Tibial artery (tissue), 4 donors: ENCODE results near the gene LRRC27.
"Not testable (repeated sequence)": the region's sequence is repeated elsewhere in the genome, so short reads cannot be mapped to it uniquely, and the experiment has no call there.

Experiments used
- DNase-seq, 2 donors: peaks; one replicate each; pipeline ENCODE4 v3.0.0-alpha.2; 2019
- H3K27ac ChIP-seq, 2 donors: fragments of 200-600 bp; sonication (generic) in 1 of 2; 1 replicate in 1 of 2; 2 replicates in 1 of 2; pipeline ENCODE4 v1.5.1; 2018 to 2019; ENCODE audit warnings: mild to moderate bottlenecking in 1 of 2
- H3K27me3 ChIP-seq, 2 donors: fragments of 200-600 bp; sonication (generic) in 1 of 2; one replicate each; pipeline versions ENCODE4 v1.5.1 to v1.6.0; 2016 to 2019
- H3K36me3 ChIP-seq, 3 donors: fragments of 200-600 bp; sonication (generic) in 2 of 3; one replicate each; pipeline ENCODE4 v1.5.1; 2016 to 2019; ENCODE audit warnings: mild to moderate bottlenecking in 2 of 3
- H3K4me1 ChIP-seq, 4 donors: fragments of 200-600 bp; sonication (generic) in 2 of 4; 1 replicate in 3 of 4; 2 replicates in 1 of 4; pipeline ENCODE4 v1.5.1; 2016 to 2019
- H3K4me3 ChIP-seq, 2 donors: fragments of 200-600 bp; sonication (generic) in 1 of 2; 1 replicate in 1 of 2; 2 replicates in 1 of 2; pipeline ENCODE4 v1.5.1; 2018 to 2019; ENCODE audit warnings: mild to moderate bottlenecking in 2 of 2
- H3K9me3 ChIP-seq, 3 donors: fragments of 200-600 bp; sonication (generic) in 1 of 3; one replicate each; pipeline ENCODE4 v1.5.1; 2016 to 2019
- CTCF ChIP-seq, 2 experiments: fragments of 200-600 bp in 1 of 2; fragments of 450-650 bp in 1 of 2; IDR thresholded peaks; one replicate each; pipeline ENCODE4 v1.5.1; 2017 to 2019; ENCODE audit warnings: antibody characterized with exemption in 2 of 2, mild to moderate bottlenecking in 1 of 2, moderate library complexity in 1 of 2
- intact Hi-C: fragments of 100-400 bp; cut with DNase I; formaldehyde crosslinking; loops from one replicate; pipeline ENCODE4 v1.15.0; 2023; ENCODE audit warnings: low total_unique reads

Gene LRRC27

DNA sequence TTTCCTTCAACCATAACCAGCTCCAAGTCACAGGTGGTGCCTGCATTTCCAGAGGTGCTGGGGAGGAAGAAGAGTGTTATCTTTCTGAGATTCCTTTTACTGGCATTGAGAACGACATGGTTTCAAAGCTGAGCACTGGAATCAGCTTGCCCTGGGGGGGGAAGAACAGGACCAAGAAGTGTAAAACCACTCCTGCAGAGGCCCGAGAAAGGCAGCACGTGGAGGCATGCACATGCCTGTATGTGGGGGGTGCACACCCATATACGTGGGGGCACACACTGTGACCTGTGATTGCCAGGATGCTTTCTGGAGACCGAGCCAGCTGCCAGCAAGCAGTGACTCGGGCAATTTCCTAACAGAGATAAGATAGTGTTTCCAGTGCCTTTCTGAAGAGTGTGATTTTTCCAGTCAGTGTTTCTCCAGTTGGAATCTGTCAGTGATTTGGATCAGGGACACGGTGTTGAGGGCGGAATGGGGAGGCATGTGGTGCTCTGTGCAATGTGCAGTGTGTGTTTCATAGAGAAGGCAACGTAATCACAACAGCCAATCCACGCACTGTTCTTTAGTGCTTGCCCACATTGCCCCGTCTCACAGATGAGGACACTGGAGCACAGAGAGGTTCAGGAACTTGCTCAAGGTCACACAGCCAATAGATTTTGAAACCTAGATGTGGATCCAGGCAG, 4.2 kb downstream of the LRRC27 start:
- TF ChIP-seq CTCF (IDR thresholded peaks at IDR 0.05), result no peak
- Histone ChIP-seq H3K9me3 (no peaks in the 10 kb centered on the region), H3K27me3 (no peaks in the 10 kb centered on the region), H3K4me1 (peaks cover 0 to 11% (median 10%) of the 10 kb centered on the region in 4 donors), H3K36me3 (peaks cover 0 to 22% (median 10%) of the 10 kb centered on the region in 3 donors), H3K27ac (no peak overlapping the region), H3K4me3 (peak overlapping the region in 1 of 2 donors; percentile 40)
- intact Hi-C loops, result loop anchor here (10.0 kb wide), 2 partner anchors 59 to 431 kb away; partner anchors contain the start of genes PPP2R2D and PWWP2B
- DNase-seq, result peak in 1 of 2 donors; percentile 54

DNA sequence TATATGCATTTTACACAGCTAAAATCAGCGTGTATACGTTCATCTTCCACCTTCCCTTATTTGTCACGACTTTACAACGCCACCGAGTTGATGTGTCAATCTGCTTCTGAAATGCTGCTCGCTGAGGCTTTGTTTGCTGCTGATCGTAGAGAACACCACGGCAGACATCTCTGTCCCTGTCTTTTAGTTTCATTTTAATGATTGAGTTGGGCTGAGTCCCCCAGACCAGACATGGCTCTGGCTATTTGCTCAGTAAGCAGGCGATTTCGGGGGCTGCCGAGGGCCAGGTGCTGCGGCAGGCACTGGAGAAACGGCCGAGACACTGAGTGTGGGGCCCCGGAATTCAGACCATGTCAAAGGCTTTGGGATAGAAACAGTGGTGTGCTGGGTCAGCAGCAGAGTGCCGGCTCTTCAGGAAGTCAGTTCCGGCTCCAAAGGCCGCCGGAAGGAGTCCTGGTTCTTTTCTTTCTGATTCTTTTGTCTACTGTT, 5.0 kb downstream of the LRRC27 start:
- intact Hi-C loops, result loop anchor here (10.0 kb wide), 2 partner anchors 58 to 432 kb away; partner anchors contain the start of genes PPP2R2D and PWWP2B
- H3K4me1 ChIP-seq, result peaks cover 0 to 10% (median 9%) of the 10 kb centered on the region in 4 donors

GRCh38 chr10:132337854-132338253, 5.9 kb downstream of the LRRC27 start:
- H3K27me3 ChIP-seq, H3K9me3 ChIP-seq, H3K4me3 ChIP-seq, H3K4me1 ChIP-seq, H3K27ac ChIP-seq: not testable (repeated sequence)
- DNase-seq, result peak in 1 of 2 donors; percentile 48
- peaks cover 5 to 28% (median 21%) of the 10 kb centered on the region in 3 donors for H3K36me3 ChIP-seq
- intact Hi-C loops, result loop anchor here (10.0 kb wide), 2 partner anchors 57 to 433 kb away; partner anchors contain the start of genes PPP2R2D and PWWP2B

More for the DNA sequence above, 5.0 kb downstream of the LRRC27 start:
- no peak for TF ChIP-seq CTCF (IDR thresholded peaks at IDR 0.05)
- DNase-seq, result peak in 1 of 2 donors; percentile 42
- Histone ChIP-seq H3K36me3 (peaks cover 0 to 23% (median 13%) of the 10 kb centered on the region in 3 donors), H3K27me3 (no peaks in the 10 kb centered on the region), H3K9me3 (no peaks in the 10 kb centered on the region), H3K4me3 (peak overlapping the region; percentile 23 to 40), H3K27ac (no peak overlapping the region)

DNA sequence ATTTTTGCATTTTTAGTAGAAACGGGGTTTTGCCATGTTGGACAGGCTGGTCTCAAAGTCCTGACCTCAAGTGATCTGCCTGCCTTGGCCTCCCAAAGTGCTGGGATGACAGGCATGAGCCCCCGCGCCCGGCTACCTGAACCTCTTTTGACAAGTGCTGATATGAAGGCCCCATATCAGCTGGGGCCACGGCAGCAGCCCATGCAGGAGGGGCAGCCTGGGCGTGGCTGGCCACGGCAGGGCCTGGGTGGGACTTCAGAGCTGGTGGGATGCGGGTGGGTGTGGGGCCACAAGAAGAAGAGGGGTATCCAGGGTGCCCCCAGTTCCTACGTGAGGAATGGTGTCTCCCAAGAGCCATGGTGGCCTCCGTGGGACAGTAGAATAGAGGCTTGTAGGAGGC, 6.9 kb downstream of the LRRC27 start:
- H3K27ac ChIP-seq, result no peak overlapping the region
- intact Hi-C loops, result loop anchor here (10.0 kb wide), 2 partner anchors 56 to 434 kb away; partner anchors contain the start of genes PPP2R2D and PWWP2B
- TF ChIP-seq CTCF (IDR thresholded peaks at IDR 0.05), result no peak
- peaks cover 7 to 35% (median 22%) of the 10 kb centered on the region in 3 donors for H3K36me3 ChIP-seq
- no peaks in the 10 kb centered on the region for H3K9me3 ChIP-seq
- no peaks in the 10 kb centered on the region for H3K27me3 ChIP-seq
- DNase-seq, result peak in 1 of 2 donors; percentile 48
- H3K4me3 ChIP-seq, result no peak overlapping the region
- H3K4me1 ChIP-seq, result no peaks in the 10 kb centered on the region

- no peaks in the 10 kb centered on the region for H3K4me1 ChIP-seq
- no peaks in the 10 kb centered on the region for H3K27me3 ChIP-seq
- peaks cover 7 to 39% (median 22%) of the 10 kb centered on the region in 3 donors for H3K36me3 ChIP-seq
- H3K9me3 ChIP-seq, result no peaks in the 10 kb centered on the region
- peak in 1 of 2 donors; percentile 51 for DNase-seq
- no peak overlapping the region for H3K27ac ChIP-seq
- TF ChIP-seq CTCF (IDR thresholded peaks at IDR 0.05), result no peak
- intact Hi-C loops, result loop anchor here (10.0 kb wide), 2 partner anchors 56 to 434 kb away; partner anchors contain the start of genes PPP2R2D and PWWP2B
- H3K4me3 ChIP-seq, result no peak overlapping the region
Measured at GRCh38 chr10:132339276-132339675, 7.3 kb downstream of the LRRC27 start.

GRCh38 chr10:132341017-132341416, 9.0 kb downstream of the LRRC27 start:
- intact Hi-C loops, result no loop called here
- H3K4me3 ChIP-seq, result no peak overlapping the region
- no peaks in the 10 kb centered on the region for H3K4me1 ChIP-seq
- no peak for DNase-seq
- H3K36me3 ChIP-seq, result peaks cover 13 to 56% (median 33%) of the 10 kb centered on the region in 3 donors
- no peak overlapping the region for H3K27ac ChIP-seq
- no peaks in the 10 kb centered on the region for H3K27me3 ChIP-seq
- no peaks in the 10 kb centered on the region for H3K9me3 ChIP-seq
- TF ChIP-seq CTCF (IDR thresholded peaks at IDR 0.05), result no peak
